Gastroesophageal sphincter (tissue), 4 donors: ENCODE measurements around the gene NPHP4. TPM values are rescaled to one million over a fixed set of nuclear protein-coding genes. Genes with fewer than 3 reads are reported as not detected.

ENCODE experiments used
- ATAC-seq: fragments of 150-250 bp; one replicate; pipeline ENCODE4 v1.9.1; 2016; ENCODE audit warnings: mild to moderate bottlenecking, moderate library complexity
- H3K27ac ChIP-seq, 4 donors: fragments of 200-600 bp; sonication (generic) in 3 of 4; 1 replicate in 3 of 4; 2 replicates in 1 of 4; pipeline ENCODE4 v1.5.1; 2016 to 2019
- H3K27me3 ChIP-seq: fragments of 200-600 bp; sonication (generic); one replicate; pipeline ENCODE4 v1.5.1; 2019
- H3K36me3 ChIP-seq, 2 donors: fragments of 200-600 bp; sonication (generic); one replicate each; pipeline ENCODE4 v1.5.1; 2019; ENCODE audit warnings: control low read depth in 1 of 2
- H3K4me1 ChIP-seq, 3 donors: fragments of 200-600 bp; sonication (generic); 1 replicate in 2 of 3; 2 replicates in 1 of 3; pipeline ENCODE4 v1.5.1; 2016 to 2019; ENCODE audit warnings: control low read depth in 2 of 3
- H3K4me3 ChIP-seq, 2 donors: fragments of 200-600 bp; sonication (generic); one replicate each; pipeline ENCODE4 v1.5.1; 2019; ENCODE audit warnings: mild to moderate bottlenecking in 1 of 2, moderate library complexity in 1 of 2
- H3K9me3 ChIP-seq, 3 donors: fragments of 200-600 bp; sonication (generic); one replicate each; pipeline ENCODE4 v1.5.1; 2017 to 2019; ENCODE audit warnings: control low read depth in 2 of 3
- CTCF ChIP-seq, 4 experiments: fragments of 200-600 bp in 2 of 4; fragments of 450-650 bp in 2 of 4; sonication (generic) in 1 of 4; IDR thresholded peaks; one replicate each; pipeline ENCODE4 v1.5.1; 2017 to 2019; ENCODE audit warnings: antibody characterized with exemption in 4 of 4, mild to moderate bottlenecking in 2 of 4, moderate library complexity in 2 of 4
- EP300 ChIP-seq: sonication (generic); formaldehyde crosslinking; IDR thresholded peaks from one replicate; pipeline ENCODE4 v1.6.1; 2017; ENCODE audit warnings: antibody characterized with exemption, mild to moderate bottlenecking
- POLR2A ChIP-seq, 2 donors: fragments of 450-650 bp; IDR thresholded peaks; one replicate each; pipeline ENCODE4 v1.6.1; 2017; ENCODE audit warnings: antibody characterized with exemption in 2 of 2, mild to moderate bottlenecking in 2 of 2, moderate library complexity in 1 of 2
- POLR2AphosphoS5 ChIP-seq: sonication (generic); formaldehyde crosslinking; IDR thresholded peaks from one replicate; pipeline ENCODE4 v1.6.1; 2017; ENCODE audit warnings: antibody characterized with exemption
- WGBS, 2 donors: methylation state at CpG; one replicate each; pipeline ENCODE4 v1.1.5; 2018; ENCODE audit warnings: low coverage in 1 of 2; 5-methylcytosine and 5-hydroxymethylcytosine counted together
- total RNA-seq, 4 donors: library from RNA; depleted of rRNA; stranded (reverse); fragments of >200 nt; gene quantifications; one replicate each; pipeline ENCODE4 v1.1.0, GENCODE V29; 2016

Gene NPHP4
- total RNA-seq, 4 donors from 2014 or later = 5.7 to 9.7 (median 6.2) TPM

GRCh38 chr1:5829414-5829813, 162.8 kb downstream of the NPHP4 start:
- TF ChIP-seq POLR2A (IDR thresholded peaks at IDR 0.05) = no peak
- TF ChIP-seq EP300 = no peak
- TF ChIP-seq CTCF (IDR thresholded peaks at IDR 0.05) = no peak
- no peak for TF ChIP-seq POLR2AphosphoS5
- H3K27me3 ChIP-seq = peaks cover 48% of the 10 kb centered on the region
- no peaks in the 10 kb centered on the region for H3K4me1 ChIP-seq
- no peak overlapping the region for H3K4me3 ChIP-seq
- no peaks in the 10 kb centered on the region for H3K36me3 ChIP-seq
- 91 to 92% methylated on average over 2 to 3 of the region's 3 CpGs for WGBS, 2 donors
- no peaks in the 10 kb centered on the region for H3K9me3 ChIP-seq
- no peak overlapping the region for H3K27ac ChIP-seq
- ATAC-seq = no peak

- Histone ChIP-seq H3K9me3 (no peaks in the 10 kb centered on the region), H3K27ac (no peak overlapping the region), H3K4me1 (no peaks in the 10 kb centered on the region), H3K4me3 (no peak overlapping the region), H3K36me3 (no peaks in the 10 kb centered on the region), H3K27me3 (peaks cover 40% of the 10 kb centered on the region)
- TF ChIP-seq CTCF (IDR thresholded peaks at IDR 0.05) (no peak), POLR2A (IDR thresholded peaks at IDR 0.05) (no peak), POLR2AphosphoS5 (no peak), EP300 (no peak)
- ATAC-seq = no peak
- WGBS, 2 donors = 73% methylated on average over 3 of the region's 11 CpGs; no CpG with 5 or more reads in 1 of the 2 donors
These were observed 163.8 kb downstream of the NPHP4 start for GRCh38 chr1:5828308-5828935.

GRCh38 chr1:5827516-5827915, 164.7 kb downstream of the NPHP4 start:
- H3K9me3 ChIP-seq = no peaks in the 10 kb centered on the region
- no peak for TF ChIP-seq POLR2A (IDR thresholded peaks at IDR 0.05)
- TF ChIP-seq CTCF (IDR thresholded peaks at IDR 0.05) = no peak
- TF ChIP-seq POLR2AphosphoS5 = no peak

GRCh38 chr1:5826601-5827000, 165.6 kb downstream of the NPHP4 start:
- H3K27ac ChIP-seq = no peak overlapping the region
- 0 to 42% methylated on average over 1 to 11 of the region's 13 CpGs for WGBS, 2 donors
- ATAC-seq = no peak
- TF ChIP-seq POLR2A (IDR thresholded peaks at IDR 0.05) = no peak
- TF ChIP-seq CTCF (IDR thresholded peaks at IDR 0.05) = no peak
- no peak for TF ChIP-seq EP300
- TF ChIP-seq POLR2AphosphoS5 = no peak
- H3K9me3 ChIP-seq = no peaks in the 10 kb centered on the region
- no peak overlapping the region for H3K4me3 ChIP-seq
- H3K27me3 ChIP-seq = peaks cover 40% of the 10 kb centered on the region
- H3K36me3 ChIP-seq = no peaks in the 10 kb centered on the region
- H3K4me1 ChIP-seq = no peaks in the 10 kb centered on the region

More at GRCh38 chr1:5827516-5827915, 164.7 kb downstream of the NPHP4 start:
- Histone ChIP-seq H3K4me3 (no peak overlapping the region), H3K27me3 (peaks cover 40% of the 10 kb centered on the region), H3K36me3 (no peaks in the 10 kb centered on the region), H3K27ac (no peak overlapping the region), H3K4me1 (no peaks in the 10 kb centered on the region)
- WGBS, 2 donors = 31% methylated on average over 3 of the region's 9 CpGs; no CpG with 5 or more reads in 1 of the 2 donors
- no peak for ATAC-seq

- no peaks in the 10 kb centered on the region for H3K9me3 ChIP-seq
- WGBS, 2 donors = 82% methylated on average over 9 of the region's 16 CpGs; no CpG with 5 or more reads in 1 of the 2 donors
- H3K27me3 ChIP-seq = peaks cover 53% of the 10 kb centered on the region
- TF ChIP-seq POLR2AphosphoS5 = no peak
- H3K27ac ChIP-seq = no peak overlapping the region
- H3K4me3 ChIP-seq = no peak overlapping the region
- no peak for ATAC-seq
- no peaks in the 10 kb centered on the region for H3K36me3 ChIP-seq
- H3K4me1 ChIP-seq = no peaks in the 10 kb centered on the region
These were observed 169.5 kb downstream of the NPHP4 start for GRCh38 chr1:5822726-5823125.
